HT1080 (cell line): ENCODE measurements around the gene SPTBN2. TPM values are rescaled to one million over a fixed set of nuclear protein-coding genes. Genes with fewer than 3 reads are reported as not detected.
"Not testable (repeated sequence)": the region's sequence is repeated elsewhere in the genome, so short reads cannot be mapped to it uniquely, and the experiment has no call there.

Source experiments
- DNase-seq: peaks from one replicate; pipeline ENCODE4 v3.0.0-alpha.2; 2015; ENCODE audit warnings: low read depth
- total RNA-seq: library from RNA; depleted of rRNA; stranded (reverse); fragments of >200 nt; shearing (Covaris generic); gene quantifications from 2 replicates; pipeline ENCODE4 v1.2.3, GENCODE V29; 2014

Gene SPTBN2
- total RNA-seq, 1 experiment from 2014 or later = 79.1 TPM

GRCh38 chr11:66725114-66725513 is 3.9 kb downstream of the SPTBN2 start:
- DNase-seq = no peak

GRCh38 chr11:66724167-66724566 is 4.8 kb downstream of the SPTBN2 start:
- not testable (repeated sequence) for DNase-seq

GRCh38 chr11:66723693-66724092 is 5.3 kb downstream of the SPTBN2 start:
- peak; percentile 24 for DNase-seq

- DNase-seq = no peak
Observed at GRCh38 chr11:66722745-66723651, 6.0 kb downstream of the SPTBN2 start.

GRCh38 chr11:66721939-66722338 is 7.1 kb downstream of the SPTBN2 start:
- DNase-seq = no peak

- no peak for DNase-seq
Observed at GRCh38 chr11:66720899-66721470, 8.0 kb downstream of the SPTBN2 start.

- DNase-seq = peak; percentile 98
Observed at GRCh38 chr11:66720223-66720898, 8.7 kb downstream of the SPTBN2 start.

GRCh38 chr11:66719111-66719872 is 9.7 kb downstream of the SPTBN2 start:
- no peak for DNase-seq

GRCh38 chr11:66718320-66718971 is 10.6 kb downstream of the SPTBN2 start:
- DNase-seq = no peak

GRCh38 chr11:66717925-66718319 is 11.1 kb downstream of the SPTBN2 start:
- DNase-seq = no peak

- no peak for DNase-seq
Observed at GRCh38 chr11:66716996-66717395, 12.0 kb downstream of the SPTBN2 start.

- no peak for DNase-seq
Observed at GRCh38 chr11:66715346-66716085, 13.5 kb downstream of the SPTBN2 start.

- no peak for DNase-seq
Observed at GRCh38 chr11:66713746-66714480, 15.1 kb downstream of the SPTBN2 start.

- DNase-seq = no peak
Observed at GRCh38 chr11:66710384-66710930, 18.6 kb downstream of the SPTBN2 start.

- DNase-seq = no peak
Observed at GRCh38 chr11:66708701-66709100, 20.3 kb downstream of the SPTBN2 start.

GRCh38 chr11:66708094-66708493 is 20.9 kb downstream of the SPTBN2 start:
- no peak for DNase-seq

- DNase-seq = no peak
Observed at GRCh38 chr11:66707486-66707885, 21.5 kb downstream of the SPTBN2 start.

- DNase-seq = no peak
Observed at GRCh38 chr11:66706989-66707388, 22.0 kb downstream of the SPTBN2 start.
